NT2/D1 (cell line): ENCODE measurements around the gene ZNF746.

Source experiments
- DNase-seq: peaks from one replicate; pipeline ENCODE4 v3.0.0-alpha.2; 2011; ENCODE audit warnings: low read depth, low spot score
- H3K27me3 ChIP-seq: 2 replicates; pipeline ENCODE4 v1.6.0; 2011; ENCODE audit warnings: mild to moderate bottlenecking; ENCODE audit not compliant: insufficient read length, insufficient read depth
- H3K36me3 ChIP-seq: 2 replicates; pipeline ENCODE4 v1.6.1; 2011; ENCODE audit warnings: mild to moderate bottlenecking, low read length, mixed read lengths; ENCODE audit not compliant: insufficient read depth, insufficient read length
- H3K4me1 ChIP-seq: 2 replicates; pipeline ENCODE4 v1.5.1; 2011; ENCODE audit not compliant: insufficient read depth, insufficient read length
- H3K4me3 ChIP-seq: 2 replicates; pipeline ENCODE4 v1.5.1; 2011; ENCODE audit warnings: low read depth; ENCODE audit not compliant: insufficient read length
- H3K9ac ChIP-seq: 2 replicates; pipeline ENCODE4 v1.6.0; 2011; ENCODE audit warnings: low read depth; ENCODE audit not compliant: insufficient read length
- H3K9me3 ChIP-seq: 2 replicates; pipeline ENCODE4 v1.5.1; 2011; ENCODE audit warnings: mild to moderate bottlenecking, low read length; ENCODE audit not compliant: insufficient read depth
- SUZ12 ChIP-seq: IDR thresholded peaks from 2 replicates; pipeline ENCODE4 v1.6.1; 2011; ENCODE audit not compliant: insufficient read length, insufficient read depth; ENCODE audit errors: extremely low read depth
- YY1 ChIP-seq: IDR thresholded peaks from 2 replicates; pipeline ENCODE4 v1.6.1; 2011; ENCODE audit not compliant: insufficient read length, insufficient read depth
- ZNF274 ChIP-seq: IDR thresholded peaks from 2 replicates; pipeline ENCODE4 v1.6.1; 2011; ENCODE audit warnings: mild to moderate bottlenecking, low read depth, low read length

The ZNF746 gene

DNA sequence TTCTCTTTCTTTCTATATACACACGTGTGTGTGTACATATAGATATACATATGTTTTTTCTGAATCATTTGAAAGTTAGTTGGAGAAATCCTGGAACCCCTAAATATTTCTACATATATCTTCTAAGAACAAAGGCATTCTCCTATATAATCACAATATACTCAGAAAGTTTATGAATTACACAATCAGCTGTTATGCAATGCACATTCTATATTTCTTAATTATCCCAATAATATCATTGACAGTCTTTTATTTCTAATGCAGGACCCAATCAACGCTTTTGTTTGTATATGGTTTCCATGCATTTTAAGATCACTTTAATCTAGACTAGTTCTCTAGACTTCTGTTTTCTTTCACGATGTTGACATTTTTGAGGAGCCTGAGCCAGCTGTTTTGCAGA lies 27.7 kb upstream of the ZNF746 start:
- Histone ChIP-seq H3K36me3 (no peaks in the 10 kb centered on the region), H3K9me3 (peaks cover 30% of the 10 kb centered on the region), H3K4me3 (no peak overlapping the region), H3K4me1 (no peaks in the 10 kb centered on the region), H3K9ac (no peak overlapping the region), H3K27me3 (no peaks in the 10 kb centered on the region)
- no peak for TF ChIP-seq ZNF274
- TF ChIP-seq SUZ12: no peak
- TF ChIP-seq YY1: no peak
- DNase-seq: no peak

DNA sequence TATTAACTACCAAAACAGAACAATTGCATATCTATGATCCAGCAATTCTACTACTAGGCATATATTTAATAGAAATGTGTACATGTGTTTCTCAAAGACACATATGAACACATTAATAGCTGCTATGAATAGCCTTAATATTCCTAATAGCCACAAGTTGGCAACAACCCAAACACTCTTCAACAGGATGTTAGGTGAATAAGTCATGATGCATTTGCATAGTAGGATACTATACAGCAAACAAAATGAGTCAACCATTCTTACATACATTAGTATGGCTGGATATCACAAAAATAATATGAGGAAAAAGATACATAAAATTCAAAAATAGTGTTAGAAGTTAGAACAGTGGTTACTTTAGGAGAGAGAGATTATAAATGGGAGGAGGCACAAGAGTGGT lies 26.8 kb upstream of the ZNF746 start:
- no peaks in the 10 kb centered on the region for H3K4me1 ChIP-seq
- no peak for DNase-seq
- H3K27me3 ChIP-seq: no peaks in the 10 kb centered on the region
- H3K36me3 ChIP-seq: no peaks in the 10 kb centered on the region
- no peak overlapping the region for H3K4me3 ChIP-seq
- H3K9me3 ChIP-seq: peaks cover 21% of the 10 kb centered on the region
- TF ChIP-seq ZNF274: no peak
- TF ChIP-seq SUZ12: no peak
- no peak for TF ChIP-seq YY1
- H3K9ac ChIP-seq: no peak overlapping the region

DNA sequence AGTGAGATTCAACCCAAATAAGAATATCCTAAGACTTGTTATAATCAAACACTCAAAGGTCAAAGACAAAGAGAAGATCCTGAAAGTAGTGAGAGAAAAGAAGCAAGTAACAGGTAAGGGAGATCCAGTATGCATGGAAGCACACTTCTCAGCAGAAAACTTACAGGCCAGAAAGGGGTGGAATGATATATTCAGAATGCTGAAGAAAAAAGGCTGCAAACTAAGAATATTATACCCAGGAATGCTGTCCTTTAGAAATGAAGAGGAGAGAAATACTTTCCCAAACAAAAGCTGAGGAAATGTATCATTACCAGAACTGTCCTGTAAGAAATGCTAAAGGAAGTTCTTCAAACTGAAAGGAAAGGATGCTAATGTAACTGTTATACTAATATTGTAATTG lies 12.6 kb upstream of the ZNF746 start:
- no peaks in the 10 kb centered on the region for H3K4me1 ChIP-seq
- no peak for DNase-seq
- no peak overlapping the region for H3K4me3 ChIP-seq
- peaks cover 20% of the 10 kb centered on the region for H3K9me3 ChIP-seq
- H3K9ac ChIP-seq: no peak overlapping the region
- H3K27me3 ChIP-seq: no peaks in the 10 kb centered on the region
- no peaks in the 10 kb centered on the region for H3K36me3 ChIP-seq
- no peak for TF ChIP-seq SUZ12
- no peak for TF ChIP-seq YY1
- TF ChIP-seq ZNF274: no peak

DNA sequence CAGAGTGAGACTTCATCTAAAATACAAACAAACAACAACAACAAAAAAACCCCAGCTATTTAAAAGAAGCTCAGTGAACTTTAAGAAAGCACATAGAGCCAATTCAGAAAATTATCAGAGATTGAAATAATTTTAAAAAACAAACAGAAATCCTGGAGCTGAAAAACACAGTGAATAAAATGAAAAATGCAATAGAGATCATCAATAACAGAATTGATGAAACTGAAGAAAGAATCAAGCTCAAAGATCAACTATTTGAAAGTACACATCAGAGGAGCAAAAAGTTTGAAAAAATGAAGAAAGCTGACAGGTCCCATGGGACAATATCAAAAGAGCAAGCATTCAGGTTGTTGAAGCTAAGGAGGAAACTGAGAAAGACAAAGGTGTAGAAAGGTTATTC lies 12.2 kb upstream of the ZNF746 start:
- H3K36me3 ChIP-seq: no peaks in the 10 kb centered on the region
- H3K4me1 ChIP-seq: no peaks in the 10 kb centered on the region
- H3K9me3 ChIP-seq: peaks cover 20% of the 10 kb centered on the region
- TF ChIP-seq SUZ12 (no peak), YY1 (no peak), ZNF274 (no peak)
- DNase-seq: no peak
- no peaks in the 10 kb centered on the region for H3K27me3 ChIP-seq
- no peak overlapping the region for H3K9ac ChIP-seq
- H3K4me3 ChIP-seq: no peak overlapping the region

DNA sequence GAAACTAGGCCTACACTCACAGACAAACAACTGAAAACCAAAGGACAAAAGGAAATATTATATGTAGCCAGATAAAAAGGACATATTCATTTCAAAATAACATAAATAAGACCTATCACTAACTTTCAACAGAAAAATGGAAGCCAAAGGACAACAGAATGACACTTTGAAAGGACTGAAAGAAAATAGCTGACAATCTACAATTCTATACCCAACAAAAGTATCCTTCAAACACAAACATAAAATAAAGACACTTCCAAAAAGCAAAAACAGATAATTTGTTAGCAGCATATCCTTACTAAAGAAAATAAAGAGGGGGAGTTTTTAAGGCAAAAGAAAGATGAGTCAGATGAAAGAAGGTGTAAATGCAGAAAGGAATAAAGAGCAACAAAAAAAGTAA lies 7.9 kb upstream of the ZNF746 start:
- DNase-seq: no peak
- Histone ChIP-seq H3K4me1 (no peaks in the 10 kb centered on the region), H3K9me3 (peaks cover 17% of the 10 kb centered on the region), H3K9ac (no peak overlapping the region), H3K27me3 (peaks cover 3% of the 10 kb centered on the region), H3K4me3 (no peak overlapping the region), H3K36me3 (no peaks in the 10 kb centered on the region)
- TF ChIP-seq YY1 (no peak), ZNF274 (no peak), SUZ12 (no peak)

DNA sequence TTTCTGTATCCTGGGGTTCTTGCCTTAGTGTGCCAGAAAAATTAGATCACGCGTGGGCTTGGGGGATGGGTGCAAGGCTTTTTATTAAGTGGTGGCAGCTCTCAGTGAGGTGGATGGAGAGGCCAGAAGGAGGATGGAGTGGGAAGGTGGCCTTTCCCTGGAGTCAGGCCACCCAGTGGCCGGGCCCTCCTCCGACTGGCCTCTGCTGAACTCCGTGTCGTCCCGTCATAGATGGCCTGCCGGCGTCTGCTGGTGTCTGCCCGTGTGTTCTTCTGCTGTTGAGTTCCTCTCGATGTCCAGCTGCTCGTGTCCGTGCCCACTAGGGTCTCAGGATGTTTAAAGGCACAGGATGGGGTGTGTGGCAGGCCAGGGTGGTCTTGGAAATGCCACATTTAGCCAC lies 4.0 kb upstream of the ZNF746 start:
- H3K9me3 ChIP-seq: peaks cover 7% of the 10 kb centered on the region
- H3K27me3 ChIP-seq: peaks cover 31% of the 10 kb centered on the region
- no peak overlapping the region for H3K9ac ChIP-seq
- TF ChIP-seq YY1: no peak
- TF ChIP-seq SUZ12: no peak
- no peak for TF ChIP-seq ZNF274
- no peak for DNase-seq
- no peak overlapping the region for H3K4me3 ChIP-seq
- no peaks in the 10 kb centered on the region for H3K4me1 ChIP-seq
- no peaks in the 10 kb centered on the region for H3K36me3 ChIP-seq

DNA sequence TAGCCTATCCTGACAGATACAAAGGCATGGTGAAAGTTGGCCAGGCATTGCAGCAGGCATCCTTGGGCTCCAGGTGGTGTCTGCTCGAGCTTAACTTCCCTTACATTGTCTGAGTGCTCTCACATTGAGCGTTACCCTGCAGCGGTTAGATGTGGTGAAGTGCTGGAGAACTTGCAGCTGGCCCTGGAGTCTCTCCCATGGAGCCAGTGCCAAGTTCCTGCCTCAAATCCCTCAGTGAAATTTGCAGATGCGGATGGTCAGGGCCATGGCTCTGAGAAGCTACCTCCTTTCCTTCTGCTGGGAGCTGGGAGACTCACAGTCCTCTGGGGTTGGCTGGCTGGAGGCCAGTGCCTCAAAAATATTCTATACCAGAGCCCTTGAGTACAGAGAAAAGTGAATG lies 3.3 kb upstream of the ZNF746 start:
- DNase-seq: no peak
- Histone ChIP-seq H3K36me3 (peaks cover under 1% of the 10 kb centered on the region), H3K4me1 (peaks cover 1% of the 10 kb centered on the region), H3K4me3 (no peak overlapping the region), H3K27me3 (peaks cover 31% of the 10 kb centered on the region), H3K9me3 (peaks cover under 1% of the 10 kb centered on the region; the same call in 1 of the 2 replicates), H3K9ac (no peak overlapping the region)
- no peak for TF ChIP-seq ZNF274
- no peak for TF ChIP-seq YY1
- no peak for TF ChIP-seq SUZ12
